ENCODE results near the gene ACE. TPM values are rescaled to one million over a fixed set of nuclear protein-coding genes. Genes with fewer than 3 reads are reported as not detected.

The ACE gene
- total and polyA plus RNA-seq, 10 donors = 0.61 to 17.3 (median 8.2) TPM

- TF ChIP-seq POLR2A (IDR thresholded peaks at IDR 0.05) (no peak), POLR2AphosphoS5 (IDR thresholded peaks at IDR 0.05) (no peak)
- TF ChIP-seq, protein P1, sequence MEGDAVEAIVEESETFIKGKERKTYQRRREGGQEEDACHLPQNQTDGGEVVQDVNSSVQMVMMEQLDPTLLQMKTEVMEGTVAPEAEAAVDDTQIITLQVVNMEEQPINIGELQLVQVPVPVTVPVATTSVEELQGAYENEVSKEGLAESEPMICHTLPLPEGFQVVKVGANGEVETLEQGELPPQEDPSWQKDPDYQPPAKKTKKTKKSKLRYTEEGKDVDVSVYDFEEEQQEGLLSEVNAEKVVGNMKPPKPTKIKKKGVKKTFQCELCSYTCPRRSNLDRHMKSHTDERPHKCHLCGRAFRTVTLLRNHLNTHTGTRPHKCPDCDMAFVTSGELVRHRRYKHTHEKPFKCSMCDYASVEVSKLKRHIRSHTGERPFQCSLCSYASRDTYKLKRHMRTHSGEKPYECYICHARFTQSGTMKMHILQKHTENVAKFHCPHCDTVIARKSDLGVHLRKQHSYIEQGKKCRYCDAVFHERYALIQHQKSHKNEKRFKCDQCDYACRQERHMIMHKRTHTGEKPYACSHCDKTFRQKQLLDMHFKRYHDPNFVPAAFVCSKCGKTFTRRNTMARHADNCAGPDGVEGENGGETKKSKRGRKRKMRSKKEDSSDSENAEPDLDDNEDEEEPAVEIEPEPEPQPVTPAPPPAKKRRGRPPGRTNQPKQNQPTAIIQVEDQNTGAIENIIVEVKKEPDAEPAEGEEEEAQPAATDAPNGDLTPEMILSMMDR (IDR thresholded peaks at IDR 0.05 in 8 of 11, conservative IDR thresholded peaks at IDR 0.05 in 3 of 11) = no peak
- Histone ChIP-seq H3K27ac (no peak overlapping the region), H3K36me3 (no peaks in the 10 kb centered on the region), H3K9me3 (no peaks in the 10 kb centered on the region), H3K4me1 (no peaks in the 10 kb centered on the region), H3K4me3 (no peak overlapping the region), H3K27me3 (replicated peaks in 1 of 7) (peaks cover 0 to 23% (median 0%) of the 10 kb centered on the region in 7 donors)
- intact Hi-C loops (cut with DNase I; ENCODE audit: low total_unique reads) = no loop called here
- 86 to 91% (median 90%) methylated on average over 22 to 26 of the region's 26 CpGs for WGBS, 5 donors
- no peak for DNase-seq
These were observed 53.1 kb downstream of the ACE start for GRCh38 chr17:63529711-63530556.

DNA sequence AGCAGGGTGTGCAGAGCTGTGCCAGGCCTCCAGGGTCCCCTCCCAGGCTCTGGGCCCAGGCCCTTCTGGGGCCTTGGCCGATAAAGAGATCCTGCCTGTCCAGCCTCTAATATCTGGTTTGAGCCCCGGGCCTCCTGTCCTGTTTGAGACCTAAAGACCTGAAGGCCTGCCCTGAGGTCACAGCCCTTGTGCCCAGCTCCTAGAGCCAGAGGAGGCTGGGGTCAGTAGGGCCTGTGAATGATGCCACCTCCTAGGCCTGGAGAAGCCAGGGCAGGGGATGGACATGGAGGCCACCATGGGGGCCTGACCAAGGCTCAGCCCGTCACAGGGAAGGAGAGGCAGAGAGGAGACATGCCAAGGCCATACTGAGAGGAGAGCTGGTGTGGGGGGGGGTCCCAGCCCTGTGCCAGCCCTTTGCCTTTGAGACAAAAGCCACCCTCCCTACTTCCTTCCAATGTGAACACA lies 53.7 kb downstream of the ACE start:
- TF ChIP-seq, protein P1 (IDR thresholded peaks at IDR 0.05 in 8 of 11, conservative IDR thresholded peaks at IDR 0.05 in 3 of 11) = no peak
- TF ChIP-seq POLR2A (IDR thresholded peaks at IDR 0.05) (no peak), POLR2AphosphoS5 (IDR thresholded peaks at IDR 0.05) (no peak)
- H3K27ac ChIP-seq = no peak overlapping the region
- 66 to 96% (median 90%) methylated on average over 2 to 3 of the region's 3 CpGs for WGBS, 5 donors
- intact Hi-C loops (cut with DNase I; ENCODE audit: low total_unique reads) = no loop called here
- no peaks in the 10 kb centered on the region for H3K9me3 ChIP-seq
- H3K4me3 ChIP-seq = no peak overlapping the region
- H3K27me3 ChIP-seq (replicated peaks in 1 of 7) = peaks cover 0 to 23% (median 0%) of the 10 kb centered on the region in 7 donors
- no peaks in the 10 kb centered on the region for H3K4me1 ChIP-seq
- no peak for DNase-seq
- H3K36me3 ChIP-seq = no peaks in the 10 kb centered on the region

- H3K27ac ChIP-seq = no peak overlapping the region
- intact Hi-C loops (cut with DNase I; ENCODE audit: low total_unique reads) = no loop called here
- WGBS, 5 donors = 82 to 91% (median 86%) methylated on average over 9 to 10 of the region's 10 CpGs
- TF ChIP-seq, protein P1 (IDR thresholded peaks at IDR 0.05 in 8 of 11, conservative IDR thresholded peaks at IDR 0.05 in 3 of 11) = no peak
- no peak for TF ChIP-seq POLR2AphosphoS5 (IDR thresholded peaks at IDR 0.05)
- no peak for TF ChIP-seq POLR2A (IDR thresholded peaks at IDR 0.05)
- no peak overlapping the region for H3K4me3 ChIP-seq
- no peaks in the 10 kb centered on the region for H3K36me3 ChIP-seq
- no peak for DNase-seq
- H3K27me3 ChIP-seq (replicated peaks in 1 of 7) = peaks cover 0 to 25% (median 0%) of the 10 kb centered on the region in 7 donors
- no peaks in the 10 kb centered on the region for H3K9me3 ChIP-seq
- no peaks in the 10 kb centered on the region for H3K4me1 ChIP-seq
These were observed 54.4 kb downstream of the ACE start for GRCh38 chr17:63531022-63531965.

Data from spleen (tissue), 11 donors.